IMR-90 (cell line): ENCODE data around the gene RPL15. TPM values are rescaled to one million over a fixed set of nuclear protein-coding genes. Genes with fewer than 3 reads are reported as not detected.

ENCODE experiments used
- ATAC-seq: fragments of 200-7000 bp; cut with Tn5 transposase; 2 replicates; pipeline ENCODE4 v1.9.1; 2020; ENCODE audit warnings: low read depth, mild to moderate bottlenecking, moderate library complexity
- BruUV-seq: library from RNA; stranded (reverse); fragments of 400-500 nt; replicated peaks from 2 replicates; lab custom pipeline; 2021; lab: Mats Ljungman, UMichigan
- CTCF ChIA-PET: fragments of 300-600 bp; formaldehyde crosslinking; extraction: SDS; loops from one replicate; lab custom pipeline; 2021; ENCODE audit warnings: antibody characterized with exemption; lab: Yijun Ruan, JAX
- POLR2A ChIA-PET: fragments of 300-600 bp; sonication (Branson Sonifier 250); formaldehyde crosslinking; loops from one replicate; lab custom pipeline; 2022; ENCODE audit warnings: antibody characterized with exemption; ENCODE audit not compliant: unreplicated experiment; lab: Charles Lee
- DNase-seq: peaks from one replicate; pipeline ENCODE4 v3.0.0; 2013
- H2AFZ ChIP-seq: replicated peaks from 2 replicates; pipeline ENCODE3; 2013; ENCODE audit warnings: low read length, mild to moderate bottlenecking; ENCODE audit not compliant: poor library complexity
- H2AK5ac ChIP-seq: 2 replicates; pipeline ENCODE4 v1.6.1; 2013; ENCODE audit warnings: low read depth, low read length, inconsistent platforms
- H2AK9ac ChIP-seq: replicated peaks from 2 replicates; pipeline ENCODE3; 2013; ENCODE audit warnings: mild to moderate bottlenecking, low read depth, low read length, moderate library complexity; ENCODE audit not compliant: poor library complexity
- H2BK120ac ChIP-seq: 2 replicates; pipeline ENCODE4 v1.6.1; 2013; ENCODE audit warnings: low read depth, low read length, inconsistent platforms
- H2BK15ac ChIP-seq: 3 replicates; pipeline ENCODE4 v1.6.1; 2013; ENCODE audit warnings: low read depth, low read length, inconsistent platforms
- H2BK20ac ChIP-seq: 2 replicates; pipeline ENCODE4 v1.6.1; 2013; ENCODE audit warnings: low read depth, mild to moderate bottlenecking, inconsistent platforms, low read length, moderate library complexity
- H2BK5ac ChIP-seq: 2 replicates; pipeline ENCODE4 v1.6.1; 2013; ENCODE audit warnings: mild to moderate bottlenecking, low read depth, low read length, inconsistent platforms; ENCODE audit not compliant: poor library complexity, severe bottlenecking
- H3K14ac ChIP-seq: replicated peaks from 2 replicates; pipeline ENCODE4 v1.6.1; 2013; ENCODE audit warnings: low read depth, low read length, inconsistent platforms
- H3K18ac ChIP-seq: 2 replicates; pipeline ENCODE4 v1.6.1; 2013; ENCODE audit warnings: low read depth, low read length, control low read depth
- H3K23ac ChIP-seq: 2 replicates; pipeline ENCODE4 v1.6.1; 2013; ENCODE audit warnings: low read depth, low read length, inconsistent platforms
- H3K27ac ChIP-seq: 2 replicates; pipeline ENCODE4 v1.5.1; 2013; ENCODE audit warnings: mild to moderate bottlenecking, control low read depth, low read length; ENCODE audit not compliant: insufficient read depth
- H3K27me3 ChIP-seq: 2 replicates; pipeline ENCODE4 v1.6.1; 2013; ENCODE audit warnings: low read length; ENCODE audit not compliant: control insufficient read depth, insufficient read depth
- H3K36me3 ChIP-seq: 2 replicates; pipeline ENCODE4 v1.6.1; 2013; ENCODE audit warnings: low read length, mixed read lengths; ENCODE audit not compliant: control insufficient read depth, insufficient read depth
- H3K4ac ChIP-seq: 2 replicates; pipeline ENCODE4 v1.6.1; 2013; ENCODE audit warnings: low read depth, low read length, inconsistent platforms
- H3K4me1 ChIP-seq: 2 replicates; pipeline ENCODE4 v1.6.1; 2013; ENCODE audit warnings: low read length, mixed read lengths; ENCODE audit not compliant: control insufficient read depth, insufficient read depth
- H3K4me2 ChIP-seq: 2 replicates; pipeline ENCODE4 v1.6.1; 2013; ENCODE audit warnings: low read depth, mild to moderate bottlenecking, control low read depth, low read length, moderate library complexity
- H3K4me3 ChIP-seq: 2 replicates; pipeline ENCODE4 v1.5.1; 2013; ENCODE audit warnings: low read depth, mild to moderate bottlenecking, control low read depth, low read length, moderate library complexity; ENCODE audit not compliant: insufficient read depth
- H3K56ac ChIP-seq: 2 replicates; pipeline ENCODE4 v1.6.1; 2013; ENCODE audit warnings: low read length, inconsistent platforms; ENCODE audit not compliant: insufficient read depth; ENCODE audit errors: extremely low read depth
- H3K79me1 ChIP-seq, 2 experiments: 2 replicates each; pipeline ENCODE4 v1.6.1; 2013; ENCODE audit warnings: low read length in 2 of 2, inconsistent platforms in 1 of 2, low read depth in 1 of 2
- H3K9ac ChIP-seq: 2 replicates; pipeline ENCODE4 v1.6.1; 2013; ENCODE audit warnings: low read depth, low read length, control low read depth
- H3K9me1 ChIP-seq: 2 replicates; pipeline ENCODE4 v1.6.1; 2013; ENCODE audit warnings: low read length, inconsistent platforms; ENCODE audit not compliant: insufficient read depth
- H3K9me3 ChIP-seq: 2 replicates; pipeline ENCODE4 v1.6.1; 2013; ENCODE audit warnings: low read length; ENCODE audit not compliant: control insufficient read depth, insufficient read depth
- H4K20me1 ChIP-seq: 2 replicates; pipeline ENCODE4 v1.6.1; 2013; ENCODE audit warnings: low read length, inconsistent platforms; ENCODE audit not compliant: insufficient read depth
- H4K5ac ChIP-seq: 2 replicates; pipeline ENCODE4 v1.6.1; 2013; ENCODE audit warnings: mild to moderate bottlenecking, low read depth, low read length, control low read depth
- H4K8ac ChIP-seq, 2 experiments: 2 replicates each; pipeline ENCODE4 v1.6.1; 2013; ENCODE audit warnings: low read depth in 2 of 2, low read length in 2 of 2, control low read depth in 1 of 2, inconsistent platforms in 1 of 2
- H4K91ac ChIP-seq: 2 replicates; pipeline ENCODE4 v1.6.1; 2013; ENCODE audit warnings: low read depth, low read length, inconsistent platforms; ENCODE audit not compliant: insufficient read depth
- CEBPB ChIP-seq: IDR thresholded peaks from 2 replicates; pipeline ENCODE4 v1.6.1; 2012; ENCODE audit warnings: low read depth, low read length, improper control_type of control experiment
- CHD1 ChIP-seq: IDR thresholded peaks from 2 replicates; pipeline ENCODE4 v1.6.1; 2012; ENCODE audit warnings: low read depth, low read length, improper control_type of control experiment
- MAZ ChIP-seq: IDR thresholded peaks from 2 replicates; pipeline ENCODE4 v1.6.1; 2012; ENCODE audit warnings: low read depth, mild to moderate bottlenecking, low read length, improper control_type of control experiment, moderate library complexity, borderline replicate concordance
- NFE2L2 ChIP-seq: fragments of 150-350 bp; IDR thresholded peaks from 2 replicates; pipeline ENCODE4 v1.6.1; 2016; ENCODE audit warnings: low read depth, mild to moderate bottlenecking, low read length
- RAD21 ChIP-seq: IDR thresholded peaks from 2 replicates; pipeline ENCODE4 v1.6.1; 2012; ENCODE audit warnings: low read length, improper control_type of control experiment
- USF2 ChIP-seq: fragments of 150-350 bp; IDR thresholded peaks from 2 replicates; pipeline ENCODE4 v1.6.1; 2017; ENCODE audit warnings: mild to moderate bottlenecking, antibody characterized with exemption, low read length, low read depth
- WGBS, 2 experiments: methylation state at CpG; one replicate each; pipeline versions ENCODE4 v1.1.5 to v1.1.7; 2013; ENCODE audit warnings: missing lambda C conversion rate in 2 of 2; ENCODE audit not compliant: insufficient read length in 1 of 2; ENCODE audit errors: extremely low coverage in 2 of 2; 5-methylcytosine and 5-hydroxymethylcytosine counted together
- dilution Hi-C: fragments of 300-500 bp; cut with HindIII; formaldehyde crosslinking; loops from one replicate; pipeline ENCODE4 v1.14.3; 2018; ENCODE audit warnings: low sequenced_read_pairs; ENCODE audit not compliant: unreplicated experiment
- in situ Hi-C: fragments of 300-500 bp; cut with MboI; formaldehyde crosslinking; loops from 3 replicates; pipeline ENCODE4 v1.14.3; 2019; ENCODE audit warnings: low sequenced_read_pairs, inconsistent platforms, mixed read lengths
- intact Hi-C: fragments of 100-400 bp; cut with micrococcal nuclease; formaldehyde crosslinking; loops from 2 replicates; pipeline ENCODE4 v1.10.0; 2022
- polyA plus RNA-seq, 3 experiments: library from polyadenylated mRNA; depleted of rRNA; stranded (reverse); fragments of >200 nt; gene quantifications; 2 replicates each; pipeline ENCODE4 v1.2.3, GENCODE V29; 2012; ENCODE audit warnings: low replicate concordance in 1 of 3
- total RNA-seq: library from RNA; depleted of rRNA; stranded (reverse); fragments of >200 nt; gene quantifications from 2 replicates; pipeline ENCODE4 v1.2.3, GENCODE V29; 2012

The RPL15 gene
- total and polyA plus RNA-seq, 2 of the 4 experiments (the other 2 are of a cell fraction) = 1,419 to 4,701 TPM

- Histone ChIP-seq H3K4ac (0 out of 2 replicates have a peak overlapping the region, but pooled peaks have one; percentile 29), H3K9me3 (no peaks in the 10 kb centered on the region), H3K4me1 (peaks cover 16% of the 10 kb centered on the region), H3K9me1 (peaks cover 5% of the 10 kb centered on the region), H3K27me3 (no peaks in the 10 kb centered on the region), H2BK120ac (no peak overlapping the region), H4K5ac (no peak overlapping the region), H2AK5ac (no peak overlapping the region), H3K27ac (no peak overlapping the region), H3K23ac (no peak overlapping the region), H2AK9ac (no peak overlapping the region), H4K20me1 (peaks cover 51% of the 10 kb centered on the region), H2BK15ac (no peak overlapping the region), H3K36me3 (no peaks in the 10 kb centered on the region), H4K8ac (no peak overlapping the region), H2BK20ac (no peak overlapping the region), H4K91ac (no peak overlapping the region), H3K4me2 (peak overlapping the region; percentile 76), H2AFZ (no peak overlapping the region), H3K56ac (no peak overlapping the region), H3K14ac (peak overlapping the region; percentile 57; the same call in 1 of the 2 replicates), H2BK5ac (peak overlapping the region; percentile 56), H3K18ac (peak overlapping the region; percentile 24; the same call in 1 of the 2 replicates), H3K79me1 (peaks cover 28 to 69% of the 10 kb centered on the region in 2 experiments), H3K9ac (no peak overlapping the region), H3K4me3 (no peak overlapping the region)
- no TSS peak for BruUV-seq
- TF ChIP-seq USF2 = no peak
- TF ChIP-seq MAZ = no peak
- no peak for TF ChIP-seq NFE2L2
- no peak for TF ChIP-seq RAD21
- peak; percentile 62 for TF ChIP-seq CEBPB
- TF ChIP-seq CHD1 = no peak
- intact Hi-C loops (loop anchor here (1.0 to 10.0 kb wide), 3 partner anchors 159 to 669 kb away; partner anchors contain the start of gene UBE2E2), in situ Hi-C loops (no loop called here), dilution Hi-C loops (no loop called here)
- no CpG with 5 or more reads among the region's 2 CpGs for WGBS, 2 experiments
- DNase-seq = peak; percentile 50
- ChIA-PET CTCF (interaction anchor here (0.9 kb wide), 2 partner anchors 48 to 283 kb away, joined by 3 read pairs; no protein-coding TSS in a partner anchor), POLR2A (interaction anchor here (0.6 kb wide), 1 partner anchor 62 kb away, joined by 3 read pairs; no protein-coding TSS in a partner anchor)
- peak; percentile 12; the same call in 1 of the 2 replicates for ATAC-seq
These were observed 43.0 kb upstream of the RPL15 start for GRCh38 chr3:23873941-23874340.
